ENCODE data around the gene TMPO. TPM values are rescaled to one million over a fixed set of nuclear protein-coding genes. Genes with fewer than 3 reads are reported as not detected.

TMPO gene
- polyA plus RNA-seq, 1 experiment = 49.1 TPM

DNA sequence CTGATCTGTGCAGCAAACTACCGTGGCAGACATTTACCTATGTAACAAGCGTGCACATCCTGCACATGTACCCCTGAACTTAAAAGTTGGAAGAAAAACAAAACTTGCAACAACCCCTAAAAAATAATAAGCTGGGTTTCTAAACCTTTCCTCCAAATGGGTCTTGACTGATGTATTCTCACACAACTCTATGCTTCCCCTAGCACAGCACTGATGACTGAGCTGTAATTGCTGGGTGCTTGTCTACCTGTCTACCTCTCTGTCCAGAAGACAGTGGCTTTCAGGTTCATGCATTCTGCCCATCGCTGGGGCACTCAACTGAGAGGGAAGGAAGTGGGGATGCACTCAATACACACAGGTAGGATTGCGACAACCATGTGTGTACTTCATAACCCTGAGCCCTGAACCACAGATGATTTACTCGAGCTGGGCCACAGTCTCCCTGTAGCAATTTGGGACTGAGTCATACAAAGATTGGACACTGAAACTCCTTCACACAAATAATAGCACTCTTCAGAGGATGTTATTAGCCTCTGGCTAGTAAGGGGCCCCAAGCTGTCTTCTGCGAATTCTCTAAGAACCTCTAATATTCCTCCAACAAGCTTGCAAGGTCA is 44.8 kb upstream of the TMPO start:
- H3K4me3 ChIP-seq (ENCODE audit: low read depth, low read length) = no peak overlapping the region
- H3K27ac ChIP-seq (ENCODE audit: low read depth, low read length) = no peak overlapping the region
- POLR2A ChIA-PET = no interaction called here
- H3K27me3 ChIP-seq (ENCODE audit: control insufficient read depth, insufficient read depth, low read length) = peaks cover 9% of the 10 kb centered on the region
- H3K9me3 ChIP-seq (ENCODE audit: control insufficient read depth, insufficient read depth, low read length) = no peaks in the 10 kb centered on the region
- TF ChIP-seq, protein P1, sequence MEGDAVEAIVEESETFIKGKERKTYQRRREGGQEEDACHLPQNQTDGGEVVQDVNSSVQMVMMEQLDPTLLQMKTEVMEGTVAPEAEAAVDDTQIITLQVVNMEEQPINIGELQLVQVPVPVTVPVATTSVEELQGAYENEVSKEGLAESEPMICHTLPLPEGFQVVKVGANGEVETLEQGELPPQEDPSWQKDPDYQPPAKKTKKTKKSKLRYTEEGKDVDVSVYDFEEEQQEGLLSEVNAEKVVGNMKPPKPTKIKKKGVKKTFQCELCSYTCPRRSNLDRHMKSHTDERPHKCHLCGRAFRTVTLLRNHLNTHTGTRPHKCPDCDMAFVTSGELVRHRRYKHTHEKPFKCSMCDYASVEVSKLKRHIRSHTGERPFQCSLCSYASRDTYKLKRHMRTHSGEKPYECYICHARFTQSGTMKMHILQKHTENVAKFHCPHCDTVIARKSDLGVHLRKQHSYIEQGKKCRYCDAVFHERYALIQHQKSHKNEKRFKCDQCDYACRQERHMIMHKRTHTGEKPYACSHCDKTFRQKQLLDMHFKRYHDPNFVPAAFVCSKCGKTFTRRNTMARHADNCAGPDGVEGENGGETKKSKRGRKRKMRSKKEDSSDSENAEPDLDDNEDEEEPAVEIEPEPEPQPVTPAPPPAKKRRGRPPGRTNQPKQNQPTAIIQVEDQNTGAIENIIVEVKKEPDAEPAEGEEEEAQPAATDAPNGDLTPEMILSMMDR (IDR thresholded peaks at IDR 0.05; ENCODE audit: low read depth, low read length) = no peak
- CTCF ChIA-PET = interaction anchor here (3.0 kb wide), 1 partner anchor 20 kb away, joined by 13 read pairs; no protein-coding TSS in a partner anchor
- no peak for DNase-seq (ENCODE audit: low read depth, low spot score)

DNA sequence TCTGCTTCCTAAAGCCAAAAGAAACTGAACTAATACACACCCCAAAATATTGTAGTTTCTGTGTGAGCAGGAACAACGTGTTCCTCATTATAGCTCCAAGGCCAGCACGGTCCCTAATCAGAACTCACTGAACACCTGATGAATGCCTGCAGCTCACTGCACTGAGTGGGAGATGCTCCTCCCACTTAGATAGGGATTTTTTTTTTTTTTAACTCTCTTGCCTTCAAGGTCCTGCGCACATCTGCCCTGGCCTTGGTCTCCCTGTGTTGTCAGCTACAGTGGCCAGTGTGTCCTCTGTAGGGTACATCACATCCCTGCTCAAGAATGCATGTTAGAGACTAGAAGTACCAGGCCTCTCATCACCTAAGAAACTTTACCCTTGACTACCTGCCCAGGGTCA is 44.3 kb upstream of the TMPO start:
- Histone ChIP-seq H3K27ac (ENCODE audit: low read depth, low read length) (no peak overlapping the region), H3K9me3 (ENCODE audit: control insufficient read depth, insufficient read depth, low read length) (no peaks in the 10 kb centered on the region), H3K27me3 (ENCODE audit: control insufficient read depth, insufficient read depth, low read length) (peaks cover 9% of the 10 kb centered on the region), H3K4me3 (ENCODE audit: low read depth, low read length) (no peak overlapping the region)
- TF ChIP-seq, protein P1 (IDR thresholded peaks at IDR 0.05; ENCODE audit: low read depth, low read length) = no peak
- CTCF ChIA-PET = interaction anchor here (3.0 kb wide), 1 partner anchor 20 kb away, joined by 13 read pairs; no protein-coding TSS in a partner anchor
- no peak for DNase-seq (ENCODE audit: low read depth, low spot score)
- POLR2A ChIA-PET = no interaction called here

DNA sequence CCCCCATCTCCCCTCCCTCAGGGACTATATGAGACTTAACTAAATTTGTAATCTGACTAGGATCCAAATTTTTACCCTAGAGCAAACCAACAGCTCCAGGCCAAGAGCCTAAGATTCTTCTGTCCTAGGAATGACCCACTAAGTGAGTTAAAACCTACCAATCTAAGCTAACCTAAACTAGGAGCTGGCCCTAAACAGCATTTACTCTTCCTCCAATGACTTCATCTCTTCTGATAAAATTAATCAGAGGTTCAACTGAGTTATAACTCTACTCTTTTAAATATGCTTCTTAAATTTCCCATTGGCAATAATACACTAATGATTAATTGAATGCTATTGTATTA is 39.9 kb upstream of the TMPO start:
- TF ChIP-seq, protein P1 (IDR thresholded peaks at IDR 0.05; ENCODE audit: low read depth, low read length) = no peak

DNA sequence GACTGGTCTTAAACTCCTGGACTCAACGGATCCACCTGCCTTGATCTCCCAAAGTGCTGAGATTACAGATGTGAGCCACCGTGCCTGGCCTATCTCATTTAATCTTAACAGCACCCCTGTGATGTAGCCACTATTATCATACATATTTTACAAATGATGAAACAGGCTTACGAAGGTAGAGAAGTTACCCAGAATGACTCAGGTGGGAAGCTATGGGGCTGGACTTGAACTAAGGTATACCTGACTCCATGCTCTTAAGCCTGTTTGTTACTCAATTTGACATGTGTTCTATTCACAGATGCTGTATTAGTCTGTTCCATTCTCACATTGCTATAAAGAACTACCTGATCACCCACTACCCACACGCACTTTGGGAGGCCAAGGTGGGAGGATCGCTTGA is 36.8 kb upstream of the TMPO start:
- Histone ChIP-seq H3K27ac (ENCODE audit: low read depth, low read length) (no peak overlapping the region), H3K9me3 (ENCODE audit: control insufficient read depth, insufficient read depth, low read length) (no peaks in the 10 kb centered on the region), H3K27me3 (ENCODE audit: control insufficient read depth, insufficient read depth, low read length) (no peaks in the 10 kb centered on the region), H3K4me3 (ENCODE audit: low read depth, low read length) (no peak overlapping the region)
- no peak for DNase-seq (ENCODE audit: low read depth, low spot score)
- ChIA-PET CTCF (interaction anchor here (2.2 kb wide), 1 partner anchor 13 kb away, joined by 13 read pairs; no protein-coding TSS in a partner anchor), POLR2A (no interaction called here)
- TF ChIP-seq, protein P1 (IDR thresholded peaks at IDR 0.05; ENCODE audit: low read depth, low read length) = no peak

More for the DNA sequence above, 39.9 kb upstream of the TMPO start:
- Histone ChIP-seq H3K27me3 (ENCODE audit: control insufficient read depth, insufficient read depth, low read length) (no peaks in the 10 kb centered on the region), H3K9me3 (ENCODE audit: control insufficient read depth, insufficient read depth, low read length) (no peaks in the 10 kb centered on the region), H3K4me3 (ENCODE audit: low read depth, low read length) (no peak overlapping the region), H3K27ac (ENCODE audit: low read depth, low read length) (peak overlapping the region; percentile 33)
- ChIA-PET POLR2A (interaction anchor here (0.7 to 0.8 kb wide), 3 partner anchors 11 to 513 kb away, joined by 7 to 15 read pairs (median 14); no protein-coding TSS in a partner anchor), CTCF (interaction anchor here (0.7 to 1.9 kb wide), 3 partner anchors 16 to 523 kb away, joined by 3 to 8 read pairs (median 4); no protein-coding TSS in a partner anchor)
- DNase-seq (ENCODE audit: low read depth, low spot score) = no peak

Measured in AG04450 (cell line).